ENCODE results near the gene CLEC1A.

Gene CLEC1A

GRCh38 chr12:10082117-10082874, 16.5 kb downstream of the CLEC1A start:
- Mint-ChIP-seq H3K4me1 (no peaks in the 10 kb centered on the region), H3K27me3 (no peaks in the 10 kb centered on the region), H3K9me3 (peaks cover 13 to 15% of the 10 kb centered on the region in 2 donors), H3K4me3 (no peak overlapping the region), H3K27ac (no peak overlapping the region)
- ATAC-seq (no peak), DNase-seq (no peak)

GRCh38 chr12:10075451-10075850, 23.3 kb downstream of the CLEC1A start:
- DNase-seq (no peak), ATAC-seq (no peak)
- Mint-ChIP-seq H3K27ac (no peak overlapping the region), H3K9me3 (no peaks in the 10 kb centered on the region), H3K4me1 (no peaks in the 10 kb centered on the region), H3K4me3 (no peak overlapping the region), H3K27me3 (peaks cover 4% of the 10 kb centered on the region)

- ATAC-seq (no peak), DNase-seq (no peak)
- Mint-ChIP-seq H3K9me3 (no peaks in the 10 kb centered on the region), H3K27me3 (peaks cover 17% of the 10 kb centered on the region), H3K4me3 (no peak overlapping the region), H3K27ac (no peak overlapping the region), H3K4me1 (no peaks in the 10 kb centered on the region)
Observed at GRCh38 chr12:10073261-10073660, 25.5 kb downstream of the CLEC1A start.

GRCh38 chr12:10072131-10072530, 26.7 kb downstream of the CLEC1A start:
- H3K9me3 Mint-ChIP-seq, result no peaks in the 10 kb centered on the region
- H3K4me3 Mint-ChIP-seq, result no peak overlapping the region
- no peaks in the 10 kb centered on the region for H3K4me1 Mint-ChIP-seq
- H3K27me3 Mint-ChIP-seq, result peaks cover 23% of the 10 kb centered on the region
- no peak for DNase-seq
- ATAC-seq, result no peak
- no peak overlapping the region for H3K27ac Mint-ChIP-seq

DNA sequence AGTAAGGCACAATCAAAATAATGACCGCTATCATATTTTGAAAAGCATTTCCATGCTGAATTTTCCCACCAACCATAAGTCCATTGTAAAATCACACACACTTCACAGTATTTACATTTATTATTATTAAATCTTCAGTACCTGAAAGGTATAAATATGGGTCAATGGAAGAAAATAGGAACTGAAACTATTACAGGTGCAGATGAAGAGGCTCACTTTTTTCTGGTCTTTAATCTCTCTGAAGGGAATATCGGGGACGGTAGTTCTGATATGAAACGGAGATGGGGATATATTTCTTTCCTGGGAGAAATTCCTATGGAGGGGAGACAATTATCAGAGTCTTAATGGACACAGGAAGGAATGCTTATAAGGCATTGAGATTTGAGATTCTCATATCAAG, 28.4 kb downstream of the CLEC1A start:
- Mint-ChIP-seq H3K4me1 (no peaks in the 10 kb centered on the region), H3K9me3 (no peaks in the 10 kb centered on the region), H3K4me3 (no peak overlapping the region), H3K27me3 (peaks cover 25% of the 10 kb centered on the region), H3K27ac (no peak overlapping the region)
- DNase-seq (no peak), ATAC-seq (no peak)

DNA sequence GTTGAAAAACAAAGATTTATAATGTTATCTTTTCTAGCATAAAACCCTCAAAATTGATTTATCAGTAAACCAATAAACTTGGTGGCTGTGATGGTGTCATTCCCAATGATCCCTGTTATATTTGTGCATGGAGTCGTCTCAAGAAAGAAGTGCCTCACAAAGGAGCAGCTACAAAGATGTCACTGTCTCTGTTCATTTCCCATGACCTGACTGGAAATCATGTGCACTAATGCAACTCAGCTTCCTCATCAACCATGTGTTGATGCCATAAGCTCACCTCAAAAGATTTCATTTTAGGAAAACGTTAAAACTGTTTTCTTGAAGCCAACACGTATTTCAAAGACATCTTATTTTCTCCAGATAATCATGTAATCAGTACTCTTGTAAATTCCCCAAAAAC, 28.8 kb downstream of the CLEC1A start:
- Mint-ChIP-seq H3K27me3 (peaks cover 29% of the 10 kb centered on the region), H3K27ac (no peak overlapping the region), H3K9me3 (no peaks in the 10 kb centered on the region), H3K4me1 (no peaks in the 10 kb centered on the region), H3K4me3 (no peak overlapping the region)
- DNase-seq, result no peak
- ATAC-seq, result no peak

DNA sequence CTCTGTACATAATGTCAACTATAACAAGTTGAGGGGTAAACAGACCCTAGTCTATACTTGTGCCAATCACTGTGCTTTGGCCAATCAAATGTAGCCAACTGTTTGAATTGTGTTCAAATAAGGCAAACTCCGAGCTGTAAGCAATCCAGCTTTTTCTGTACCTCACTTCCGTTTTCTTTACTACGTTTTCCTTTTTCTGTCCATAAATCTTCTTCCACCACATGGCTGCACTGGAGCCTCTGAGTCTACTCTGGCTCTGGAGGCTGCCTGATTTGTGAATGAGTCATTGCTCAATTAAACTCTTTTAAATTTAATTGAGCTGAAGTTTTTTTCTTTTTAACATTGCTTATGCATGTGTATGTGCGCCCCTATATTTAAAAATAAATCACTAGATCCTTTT, 29.7 kb downstream of the CLEC1A start:
- Mint-ChIP-seq H3K27ac (no peak overlapping the region), H3K27me3 (peaks cover 36% of the 10 kb centered on the region), H3K9me3 (no peaks in the 10 kb centered on the region), H3K4me1 (no peaks in the 10 kb centered on the region), H3K4me3 (no peak overlapping the region)
- ATAC-seq (no peak), DNase-seq (no peak)

DNA sequence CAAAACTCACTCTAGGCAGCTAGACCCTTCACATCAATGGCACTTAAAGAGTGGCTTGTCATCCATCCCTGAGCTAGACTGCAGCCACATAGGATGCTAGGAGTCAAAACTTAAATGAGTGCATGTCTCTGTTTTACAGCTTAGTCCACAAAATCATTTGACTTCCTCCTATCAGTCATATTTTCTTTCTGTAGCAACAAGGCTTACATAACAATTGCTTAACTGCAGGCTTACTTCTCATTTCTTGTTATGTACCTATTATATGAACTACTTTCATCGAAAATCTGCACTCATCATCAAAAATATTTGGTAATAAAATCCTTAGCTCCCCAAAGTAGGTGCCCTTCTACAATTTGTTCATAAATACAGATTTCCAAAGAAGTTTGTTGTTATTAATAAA, 30.1 kb downstream of the CLEC1A start:
- Mint-ChIP-seq H3K27ac (no peak overlapping the region), H3K4me3 (no peak overlapping the region), H3K27me3 (peaks cover 36% of the 10 kb centered on the region), H3K4me1 (no peaks in the 10 kb centered on the region), H3K9me3 (no peaks in the 10 kb centered on the region)
- DNase-seq, result no peak
- no peak for ATAC-seq

- Mint-ChIP-seq H3K27me3 (peaks cover 36% of the 10 kb centered on the region), H3K9me3 (no peaks in the 10 kb centered on the region)
Observed at GRCh38 chr12:10067942-10068341, 30.8 kb downstream of the CLEC1A start.

GRCh38 chr12:10067264-10067663, 31.5 kb downstream of the CLEC1A start:
- Mint-ChIP-seq H3K9me3 (no peaks in the 10 kb centered on the region), H3K27me3 (peaks cover 36% of the 10 kb centered on the region)
- no peak for DNase-seq

More at GRCh38 chr12:10067942-10068341, 30.8 kb downstream of the CLEC1A start:
- Mint-ChIP-seq H3K4me1 (no peaks in the 10 kb centered on the region), H3K4me3 (no peak overlapping the region), H3K27ac (peak overlapping the region in 1 of 2 donors; percentile 30)
- no peak for DNase-seq
- no peak for ATAC-seq

DNA sequence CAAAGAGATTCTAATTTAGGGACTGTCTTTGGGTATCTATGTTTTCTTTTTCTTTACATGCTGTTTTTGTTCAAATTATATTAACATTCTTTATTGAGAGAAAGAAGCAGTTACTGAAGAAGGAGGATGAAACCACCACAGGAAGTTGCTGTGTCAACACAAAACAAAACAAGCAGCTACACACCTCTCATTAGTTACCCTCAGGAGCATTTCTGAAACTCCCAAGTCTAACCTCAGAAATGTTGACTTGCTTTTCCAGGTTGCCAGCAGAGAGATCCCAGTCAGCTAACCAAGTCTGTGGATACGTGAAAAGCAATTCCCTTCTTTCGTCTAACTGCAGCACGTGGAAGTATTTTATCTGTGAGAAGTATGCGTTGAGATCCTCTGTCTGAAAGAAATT, 33.5 kb downstream of the CLEC1A start:
- H3K4me1 Mint-ChIP-seq, result no peaks in the 10 kb centered on the region
- H3K27me3 Mint-ChIP-seq, result peaks cover 30% of the 10 kb centered on the region
- H3K27ac Mint-ChIP-seq, result no peak overlapping the region
- no peak overlapping the region for H3K4me3 Mint-ChIP-seq
- no peak for DNase-seq
- no peak for ATAC-seq
- no peaks in the 10 kb centered on the region for H3K9me3 Mint-ChIP-seq

More at GRCh38 chr12:10067264-10067663, 31.5 kb downstream of the CLEC1A start:
- Mint-ChIP-seq H3K4me1 (no peaks in the 10 kb centered on the region), H3K27ac (no peak overlapping the region), H3K4me3 (no peak overlapping the region)
- ATAC-seq, result no peak

GRCh38 chr12:10058387-10058786, 40.4 kb downstream of the CLEC1A start:
- DNase-seq (no peak), ATAC-seq (no peak)
- no peak overlapping the region for H3K4me3 Mint-ChIP-seq
- no peak overlapping the region for H3K27ac Mint-ChIP-seq
- H3K4me1 Mint-ChIP-seq, result no peaks in the 10 kb centered on the region
- H3K27me3 Mint-ChIP-seq, result peaks cover 4% of the 10 kb centered on the region
- no peaks in the 10 kb centered on the region for H3K9me3 Mint-ChIP-seq

GRCh38 chr12:10052193-10052913, 46.4 kb downstream of the CLEC1A start:
- Mint-ChIP-seq H3K4me1 (peaks cover 8% of the 10 kb centered on the region), H3K4me3 (peak overlapping the region in 1 of 2 donors; percentile 14), H3K27me3 (peaks cover 8% of the 10 kb centered on the region), H3K27ac (no peak overlapping the region), H3K9me3 (no peaks in the 10 kb centered on the region)
- no peak for ATAC-seq
- no peak for DNase-seq

DNA sequence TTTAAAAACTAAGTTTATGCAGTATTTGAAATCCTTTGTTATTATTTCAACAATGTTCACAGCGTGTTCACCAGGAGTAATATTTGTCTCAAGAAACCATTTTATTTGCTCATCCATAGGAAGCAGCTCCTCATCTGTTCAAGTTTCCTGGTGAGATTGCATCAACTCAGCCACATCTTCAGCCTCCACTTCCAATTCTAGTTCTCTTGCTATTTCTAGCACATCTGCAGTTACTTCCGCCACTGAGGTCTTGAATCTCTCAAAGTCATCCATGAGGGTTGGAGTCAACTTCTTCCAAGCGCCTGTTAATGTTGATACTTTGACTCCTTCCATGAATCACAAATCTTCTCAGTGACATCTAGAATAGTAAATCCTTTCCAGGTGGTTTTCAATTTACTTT, 50.3 kb downstream of the CLEC1A start:
- ATAC-seq (no peak), DNase-seq (no peak)
- Mint-ChIP-seq H3K9me3 (peaks cover 0 to 4% of the 10 kb centered on the region in 2 donors), H3K27ac (no peak overlapping the region), H3K4me1 (peaks cover 8% of the 10 kb centered on the region), H3K4me3 (no peak overlapping the region), H3K27me3 (peaks cover 24% of the 10 kb centered on the region)

GRCh38 chr12:10042167-10042566, 56.6 kb downstream of the CLEC1A start:
- ATAC-seq, result no peak
- Mint-ChIP-seq H3K27ac (no peak overlapping the region), H3K9me3 (peaks cover 0 to 4% of the 10 kb centered on the region in 2 donors), H3K27me3 (peaks cover 24% of the 10 kb centered on the region), H3K4me3 (no peak overlapping the region), H3K4me1 (no peaks in the 10 kb centered on the region)
- no peak for DNase-seq

DNA sequence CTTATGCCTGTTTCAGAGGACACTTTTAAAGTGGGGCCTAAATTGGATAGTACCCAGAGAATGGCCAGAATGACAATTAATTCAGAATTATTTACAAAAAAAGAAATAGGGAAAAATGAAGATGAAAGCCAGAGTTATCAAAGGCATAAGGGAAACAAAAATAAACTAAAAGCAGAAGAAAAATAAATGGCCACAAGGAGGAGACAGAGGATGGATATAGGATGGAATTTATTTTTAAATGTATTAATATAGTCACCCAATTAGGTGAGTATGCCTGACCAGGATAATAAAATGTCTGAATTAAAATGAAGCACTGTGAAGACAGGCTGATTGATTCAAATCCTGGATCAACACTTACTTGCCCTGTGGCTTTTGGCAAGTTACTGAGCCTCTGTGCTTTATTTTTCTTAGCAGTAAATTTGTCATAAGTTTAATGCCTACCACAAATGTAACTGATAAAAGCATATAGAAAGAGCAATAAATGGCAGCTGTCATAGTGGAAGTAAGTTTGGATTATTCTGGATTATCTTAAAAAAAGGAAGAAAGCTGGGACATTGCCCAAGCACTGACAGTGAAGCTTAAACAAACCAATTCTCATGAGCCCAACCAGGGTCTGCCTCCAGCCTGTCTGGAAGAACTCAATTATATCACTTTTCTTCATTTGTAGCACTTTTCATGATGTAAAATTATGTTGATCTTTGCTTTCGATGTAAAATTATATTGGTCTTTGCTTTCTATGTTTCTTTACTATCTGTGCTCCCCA, 64.8 kb downstream of the CLEC1A start:
- Mint-ChIP-seq H3K27me3 (no peaks in the 10 kb centered on the region), H3K27ac (peak overlapping the region in 1 of 2 donors; percentile 7), H3K4me3 (no peak overlapping the region), H3K9me3 (no peaks in the 10 kb centered on the region), H3K4me1 (no peaks in the 10 kb centered on the region)
- ATAC-seq, result no peak
- DNase-seq, result no peak
